ENCODE measurements around the gene PSMC6. TPM values are rescaled to one million over a fixed set of nuclear protein-coding genes. Genes with fewer than 3 reads are reported as not detected.
A peak's percentile ranks its signal among the peaks of the same experiment; 100 is the strongest.

Gene PSMC6
- total RNA-seq, 2 experiments from 2014 or later: 85.4 to 98.3 TPM

- no peaks in the 10 kb centered on the region for H3K9me2 ChIP-seq (ENCODE audit: insufficient read depth, low read length)
- H3K4me3 ChIP-seq (ENCODE audit: low read depth, low read length, poor library complexity, severe bottlenecking): no peak overlapping the region
- BruUV-seq (replicated peaks): no TSS peak
- DNase-seq (ENCODE audit: low spot score): no peak
- CTCF ChIA-PET (ENCODE audit: unreplicated experiment): no interaction called here
- H3K79me2 ChIP-seq (ENCODE audit: insufficient read depth, low read depth, low read length): peaks cover 90% of the 10 kb centered on the region
- H3K36me3 ChIP-seq (ENCODE audit: insufficient read depth, low read length): peaks cover 18% of the 10 kb centered on the region
- H3K4me1 ChIP-seq (ENCODE audit: insufficient read depth, low read length, poor library complexity, severe bottlenecking): peaks cover 26% of the 10 kb centered on the region
- POLR2A ChIA-PET: interaction anchor here (0.6 to 1.1 kb wide), 4 partner anchors 17 to 99 kb away, joined by 3 read pairs; no protein-coding TSS in a partner anchor
- no peak overlapping the region for H3K27ac ChIP-seq (ENCODE audit: low read depth, low read length, poor library complexity, severe bottlenecking)
- peaks cover 38% of the 10 kb centered on the region for H4K20me1 ChIP-seq (ENCODE audit: insufficient read depth, low read length)
- H3K4me2 ChIP-seq (ENCODE audit: low read length): peak overlapping the region; percentile 89; the same call in 1 of the 2 replicates
- TF ChIP-seq EZH2phosphoT487 (IDR thresholded peaks at IDR 0.05; ENCODE audit: borderline replicate concordance, low read depth, low read length) (no peak), CTCF (conservative IDR thresholded peaks at IDR 0.05; ENCODE audit: low read length) (no peak)
- intact Hi-C loops (cut with micrococcal nuclease; ENCODE audit: unreplicated experiment): no loop called here
- H2AFZ ChIP-seq (ENCODE audit: low read length): no peak overlapping the region
- H3K9me3 ChIP-seq (ENCODE audit: low read length): no peaks in the 10 kb centered on the region
Measured at GRCh38 chr14:52690983-52691760, 15.8 kb upstream of the PSMC6 start.

DNA sequence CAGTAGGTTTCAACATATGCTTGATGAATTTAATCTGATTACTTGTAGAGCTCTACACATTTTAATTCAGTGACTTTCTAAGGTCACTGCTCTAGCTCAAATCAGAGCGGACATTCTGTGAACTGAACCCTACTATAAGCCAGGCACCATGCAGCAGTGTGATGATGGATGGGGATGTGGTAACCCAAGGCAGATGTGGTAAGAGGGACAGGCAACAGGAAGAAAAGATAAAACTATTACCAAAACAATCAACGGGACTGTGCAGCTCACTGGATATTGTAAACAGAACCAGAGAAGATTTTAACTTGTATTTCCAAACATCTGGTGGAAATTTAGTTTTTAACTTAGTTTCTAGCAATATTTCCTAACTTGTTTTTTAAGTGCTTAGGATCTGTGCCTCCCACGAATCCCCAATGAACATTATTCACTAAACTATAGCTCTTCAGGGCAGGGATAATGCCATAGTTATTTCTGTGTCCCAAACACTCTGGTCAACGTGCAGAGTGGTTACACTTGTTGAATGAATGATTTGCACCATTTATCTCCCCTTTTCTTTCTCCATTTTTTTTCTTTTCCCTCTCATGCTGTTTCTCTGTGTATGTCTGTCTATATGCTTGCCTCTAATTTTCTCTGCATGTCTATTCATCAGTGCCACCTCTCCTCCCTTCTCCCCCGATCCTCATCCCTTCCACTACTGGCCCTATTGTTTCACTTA is 14.6 kb upstream of the PSMC6 start:
- Histone ChIP-seq H2AFZ (ENCODE audit: low read length) (no peak overlapping the region), H3K9me3 (ENCODE audit: low read length) (no peaks in the 10 kb centered on the region), H3K9me2 (ENCODE audit: insufficient read depth, low read length) (no peaks in the 10 kb centered on the region), H4K20me1 (ENCODE audit: insufficient read depth, low read length) (peaks cover 38% of the 10 kb centered on the region), H3K36me3 (ENCODE audit: insufficient read depth, low read length) (peaks cover 18% of the 10 kb centered on the region), H3K27ac (ENCODE audit: low read depth, low read length, poor library complexity, severe bottlenecking) (no peak overlapping the region), H3K79me2 (ENCODE audit: insufficient read depth, low read depth, low read length) (peaks cover 81% of the 10 kb centered on the region), H3K4me2 (ENCODE audit: low read length) (peak overlapping the region; percentile 89; the same call in 1 of the 2 replicates), H3K4me3 (ENCODE audit: low read depth, low read length, poor library complexity, severe bottlenecking) (no peak overlapping the region), H3K4me1 (ENCODE audit: insufficient read depth, low read length, poor library complexity, severe bottlenecking) (peaks cover 28% of the 10 kb centered on the region)
- ChIA-PET CTCF (ENCODE audit: unreplicated experiment) (no interaction called here), POLR2A (interaction anchor here (0.6 to 1.4 kb wide), 5 partner anchors 8 to 340 kb away, joined by 3 to 9 read pairs (median 3); no protein-coding TSS in a partner anchor)
- BruUV-seq (replicated peaks): no TSS peak
- TF ChIP-seq CTCF (conservative IDR thresholded peaks at IDR 0.05; ENCODE audit: low read length): no peak
- no peak for TF ChIP-seq EZH2phosphoT487 (IDR thresholded peaks at IDR 0.05; ENCODE audit: borderline replicate concordance, low read depth, low read length)
- DNase-seq (ENCODE audit: low spot score): peak; percentile 11
- intact Hi-C loops (cut with micrococcal nuclease; ENCODE audit: unreplicated experiment): no loop called here
